Choroid plexus epithelial cell (primary cell): ENCODE results near the gene ICE2.
A peak's percentile ranks its signal among the peaks of the same experiment; 100 is the strongest.

Experiments
- DNase-seq: peaks from one replicate; pipeline ENCODE4 v3.0.0-alpha.2; 2010; ENCODE audit warnings: low read depth
- H3K4me3 ChIP-seq: 2 replicates; pipeline ENCODE4 v1.5.1; 2011; ENCODE audit warnings: low read depth, mild to moderate bottlenecking, control low read depth, low read length, moderate library complexity
- TF ChIP-seq, protein P1 (sequence below): conservative IDR thresholded peaks from 2 replicates; pipeline ENCODE4 v1.5.1; 2011; ENCODE audit warnings: low read depth, mild to moderate bottlenecking, control low read depth, inconsistent platforms, low read length, moderate library complexity

The ICE2 gene

DNA sequence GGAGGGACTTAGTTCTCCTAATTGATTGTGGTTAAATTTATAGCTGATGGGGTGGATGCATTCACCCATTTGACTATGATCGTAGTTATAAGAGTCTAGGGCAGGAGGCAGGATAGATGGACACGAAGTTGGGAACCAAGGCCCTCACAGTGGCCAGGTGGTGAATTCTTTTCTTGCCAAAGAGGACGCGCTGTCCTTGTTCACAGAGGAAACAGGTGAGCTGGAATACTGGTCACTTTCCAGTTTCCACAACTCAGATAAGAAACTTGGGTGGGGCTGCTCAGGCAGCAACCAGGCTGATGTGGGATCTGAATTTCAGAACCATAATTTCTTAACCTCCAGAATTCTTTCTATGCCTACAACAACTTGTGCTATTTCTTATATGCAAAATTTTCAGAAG, 34.0 kb upstream of the ICE2 start:
- TF ChIP-seq, protein P1, sequence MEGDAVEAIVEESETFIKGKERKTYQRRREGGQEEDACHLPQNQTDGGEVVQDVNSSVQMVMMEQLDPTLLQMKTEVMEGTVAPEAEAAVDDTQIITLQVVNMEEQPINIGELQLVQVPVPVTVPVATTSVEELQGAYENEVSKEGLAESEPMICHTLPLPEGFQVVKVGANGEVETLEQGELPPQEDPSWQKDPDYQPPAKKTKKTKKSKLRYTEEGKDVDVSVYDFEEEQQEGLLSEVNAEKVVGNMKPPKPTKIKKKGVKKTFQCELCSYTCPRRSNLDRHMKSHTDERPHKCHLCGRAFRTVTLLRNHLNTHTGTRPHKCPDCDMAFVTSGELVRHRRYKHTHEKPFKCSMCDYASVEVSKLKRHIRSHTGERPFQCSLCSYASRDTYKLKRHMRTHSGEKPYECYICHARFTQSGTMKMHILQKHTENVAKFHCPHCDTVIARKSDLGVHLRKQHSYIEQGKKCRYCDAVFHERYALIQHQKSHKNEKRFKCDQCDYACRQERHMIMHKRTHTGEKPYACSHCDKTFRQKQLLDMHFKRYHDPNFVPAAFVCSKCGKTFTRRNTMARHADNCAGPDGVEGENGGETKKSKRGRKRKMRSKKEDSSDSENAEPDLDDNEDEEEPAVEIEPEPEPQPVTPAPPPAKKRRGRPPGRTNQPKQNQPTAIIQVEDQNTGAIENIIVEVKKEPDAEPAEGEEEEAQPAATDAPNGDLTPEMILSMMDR = no peak
- no peak for DNase-seq
- no peak overlapping the region for H3K4me3 ChIP-seq

DNA sequence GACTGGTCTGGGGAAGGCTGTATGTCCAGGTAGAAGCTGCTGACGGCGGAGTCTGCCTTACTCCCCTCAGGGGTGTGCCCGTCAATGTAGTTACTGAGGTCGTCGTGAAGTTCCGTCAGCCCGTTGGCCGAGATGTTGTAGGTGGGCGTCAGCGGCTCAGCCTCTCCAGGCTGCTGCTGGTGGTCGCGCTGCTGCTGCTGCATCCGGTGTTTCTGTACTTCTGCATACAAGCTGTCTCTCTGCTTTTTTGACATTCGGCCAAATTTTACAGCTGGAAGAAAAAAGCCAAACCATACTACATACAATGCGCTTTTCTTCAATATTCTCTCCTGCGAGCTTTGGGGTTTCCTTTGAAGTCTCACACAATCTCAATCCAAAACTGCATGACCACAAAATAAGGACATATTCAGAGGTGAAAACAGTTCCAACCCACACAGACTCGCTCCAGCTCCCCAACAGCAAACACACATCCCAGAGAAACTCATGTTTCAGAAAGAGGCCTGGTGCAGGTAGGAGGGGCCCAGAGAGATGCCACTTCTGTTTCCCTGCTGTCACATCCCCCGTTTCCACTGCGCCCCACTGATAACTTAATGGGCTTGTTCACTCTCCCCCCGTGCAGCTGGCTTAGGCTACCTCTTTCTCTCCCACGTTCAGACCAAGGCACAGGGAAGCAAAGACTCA, 32.5 kb upstream of the ICE2 start:
- TF ChIP-seq, protein P1 = no peak
- peak; percentile 44 for DNase-seq
- no peak overlapping the region for H3K4me3 ChIP-seq

DNA sequence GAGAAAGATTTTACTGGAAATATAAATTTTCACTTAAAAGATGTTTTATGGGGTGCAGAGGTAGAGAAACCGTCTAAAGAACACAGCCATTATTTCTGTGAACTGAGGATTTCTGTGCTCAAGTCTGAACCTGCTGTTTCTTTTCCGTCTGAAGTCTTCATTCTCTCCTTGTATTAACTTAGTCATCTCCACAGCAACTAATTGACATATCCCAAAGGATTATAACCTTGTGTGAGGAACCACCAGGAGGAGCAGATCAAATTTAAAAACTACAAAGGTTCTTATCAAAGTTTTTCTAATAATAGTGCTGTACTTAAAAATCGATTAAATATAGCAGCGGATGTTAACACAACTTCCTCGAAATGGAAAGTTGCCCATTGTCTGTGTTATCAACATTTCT, 31.1 kb upstream of the ICE2 start:
- TF ChIP-seq, protein P1 = no peak
- H3K4me3 ChIP-seq = no peak overlapping the region
- no peak for DNase-seq

DNA sequence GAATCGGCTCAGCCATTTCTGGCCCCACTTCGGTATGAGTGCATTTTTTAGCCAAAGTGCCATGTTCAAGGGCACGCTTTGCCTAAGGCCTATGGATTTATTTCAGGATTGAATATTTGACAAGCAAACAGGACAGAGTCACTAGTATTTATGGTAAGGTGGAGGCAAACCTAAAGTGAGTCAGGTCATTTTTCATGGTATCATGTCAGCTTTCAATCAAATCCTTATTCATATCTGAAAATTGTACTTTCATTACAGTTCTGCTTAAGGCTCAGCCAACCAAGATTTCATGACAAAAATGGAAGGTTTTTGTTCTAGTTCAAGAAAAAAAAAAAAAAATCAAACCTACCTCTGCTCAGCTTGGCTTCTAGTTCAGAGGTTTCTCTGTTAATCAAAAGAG, 30.5 kb upstream of the ICE2 start:
- no peak for DNase-seq
- TF ChIP-seq, protein P1 = no peak

DNA sequence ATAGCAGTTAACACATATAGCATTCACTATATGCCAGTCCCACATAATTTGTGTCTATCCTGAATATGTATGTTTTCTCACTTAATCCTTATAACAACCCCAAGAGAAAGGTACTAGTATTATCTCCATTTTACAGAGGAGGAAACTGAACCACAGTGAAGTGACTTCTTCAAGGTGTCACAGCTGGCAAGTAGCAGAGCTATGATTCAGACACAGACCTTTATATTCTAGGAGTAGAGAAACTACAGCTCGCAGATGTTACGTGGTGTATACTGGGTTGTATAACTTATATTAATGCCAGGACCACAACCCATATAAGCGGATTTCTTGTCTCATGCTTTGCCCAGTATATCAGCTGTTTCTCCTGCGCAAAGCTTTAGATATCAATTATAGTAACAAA, 29.5 kb upstream of the ICE2 start:
- DNase-seq = no peak
- TF ChIP-seq, protein P1 = no peak
- H3K4me3 ChIP-seq = no peak overlapping the region

More for the DNA sequence above, 30.5 kb upstream of the ICE2 start:
- no peak overlapping the region for H3K4me3 ChIP-seq

DNA sequence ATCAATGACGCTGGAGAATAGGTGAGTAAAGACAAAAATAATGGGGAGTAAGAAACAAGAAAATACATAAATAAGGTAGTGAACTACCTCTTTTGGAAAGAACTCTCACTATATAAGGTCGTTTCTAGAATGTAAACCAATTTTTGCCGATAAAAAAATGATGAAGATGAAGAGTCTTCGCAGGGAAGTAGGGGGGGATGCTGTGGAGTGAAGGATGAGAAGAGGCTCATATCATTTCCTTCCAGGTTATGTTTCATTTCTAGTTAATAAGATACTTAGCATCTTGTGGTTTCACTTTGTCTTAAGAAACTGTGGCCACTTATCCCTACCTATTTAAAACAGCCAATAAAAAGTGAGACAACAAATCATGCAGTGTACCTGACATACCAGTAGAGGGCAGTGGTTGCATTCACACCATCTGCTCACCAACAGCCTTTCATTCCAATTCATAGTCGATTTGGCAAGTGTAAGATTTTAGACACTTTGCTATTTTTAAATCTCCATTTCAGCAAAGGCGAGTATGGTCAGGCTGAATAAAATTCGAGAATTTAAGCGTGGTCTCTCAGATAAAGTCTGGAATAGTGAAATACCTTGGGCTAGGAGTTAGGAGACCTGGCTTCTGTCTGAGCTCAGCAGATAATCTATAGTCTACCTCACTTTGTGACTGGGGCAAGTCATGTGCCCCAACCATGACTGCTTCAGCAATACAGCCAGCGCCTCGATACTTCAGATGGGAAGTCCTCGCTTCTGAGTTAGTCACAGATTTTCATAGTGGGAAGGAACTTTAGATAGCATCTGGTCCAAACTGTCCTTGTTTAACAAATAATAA, 28.9 kb upstream of the ICE2 start:
- DNase-seq = peak; percentile 89
- TF ChIP-seq, protein P1 = peak; percentile 90
- no peak overlapping the region for H3K4me3 ChIP-seq
